SU-DHL-6 (cell line): Measurements from ENCODE around the gene EFHC2.

Experiments used
- H2AFZ ChIP-seq: fragments of 200-600 bp; sonication (generic); 2 replicates; pipeline ENCODE4 v1.6.1; 2014; ENCODE audit warnings: low read depth, mild to moderate bottlenecking, moderate library complexity, mixed read lengths, antibody characterized with exemption, low read length; ENCODE audit not compliant: severe bottlenecking
- H3F3A ChIP-seq: fragments of 200-600 bp; shearing (Covaris generic); 2 replicates; pipeline ENCODE4 v1.6.0; 2016; ENCODE audit warnings: antibody characterized with exemption, mild to moderate bottlenecking; ENCODE audit not compliant: insufficient read depth
- H3K27ac ChIP-seq: fragments of 200-600 bp; sonication (generic); 2 replicates; pipeline ENCODE4 v1.5.1; 2016; ENCODE audit warnings: low read depth, mild to moderate bottlenecking, low read length, moderate library complexity, mixed read lengths
- H3K27me3 ChIP-seq: fragments of 200-600 bp; sonication (generic), shearing (Covaris generic); 2 replicates; pipeline ENCODE4 v1.6.0; 2014; ENCODE audit warnings: mild to moderate bottlenecking, low read length
- H3K36me3 ChIP-seq: fragments of 200-600 bp; sonication (generic); 2 replicates; pipeline ENCODE4 v1.6.1; 2014; ENCODE audit warnings: mild to moderate bottlenecking, low read length, mixed read lengths
- H3K4me2 ChIP-seq: fragments of 300-600, 200-600 bp; shearing (Covaris generic), sonication (generic); 2 replicates; pipeline ENCODE4 v1.6.0; 2014; ENCODE audit warnings: low read length, low read depth, mild to moderate bottlenecking; ENCODE audit not compliant: poor library complexity, severe bottlenecking
- H3K4me3 ChIP-seq: fragments of 200-600 bp; sonication (generic); 2 replicates; pipeline ENCODE4 v1.5.1; 2014; ENCODE audit warnings: antibody characterized with exemption, low read length, mild to moderate bottlenecking, mixed read lengths; ENCODE audit not compliant: insufficient read depth, poor library complexity, severe bottlenecking
- H3K79me2 ChIP-seq: fragments of 200-600 bp; sonication (generic); 2 replicates; pipeline ENCODE4 v1.6.1; 2014; ENCODE audit warnings: mild to moderate bottlenecking, low read length, moderate library complexity; ENCODE audit not compliant: insufficient read depth
- H3K9ac ChIP-seq: fragments of 200-600 bp; sonication (generic); 2 replicates; pipeline ENCODE4 v1.7.0; 2014; ENCODE audit warnings: mild to moderate bottlenecking, low read length
- H3K9me2 ChIP-seq: fragments of 200-600 bp; sonication (generic); replicated peaks from 2 replicates; pipeline ENCODE4 v1.6.1; 2014; ENCODE audit warnings: low read length; ENCODE audit not compliant: insufficient read depth
- H3K9me3 ChIP-seq: fragments of 200-600 bp; sonication (generic); 2 replicates; pipeline ENCODE4 v1.6.1; 2014; ENCODE audit warnings: low read length, mixed read lengths; ENCODE audit not compliant: insufficient read depth
- H4K20me1 ChIP-seq: fragments of 200-600 bp; sonication (generic); 2 replicates; pipeline ENCODE4 v1.6.1; 2014; ENCODE audit warnings: low read depth, mild to moderate bottlenecking, antibody characterized with exemption, low read length, moderate library complexity, mixed read lengths
- EZH2phosphoT487 ChIP-seq: fragments of 200-600 bp; sonication (generic), shearing (Covaris generic); conservative IDR thresholded peaks from 2 replicates; pipeline ENCODE4 v1.6.1; 2018; ENCODE audit warnings: mild to moderate bottlenecking, antibody characterized with exemption, low read length, moderate library complexity, mixed read lengths
- TF ChIP-seq, protein P1 (sequence below): fragments of 200-600 bp; sonication (generic); IDR thresholded peaks from one replicate; pipeline ENCODE4 v1.5.1; 2017; ENCODE audit warnings: antibody characterized with exemption, mild to moderate bottlenecking, low read length, moderate library complexity; ENCODE audit not compliant: insufficient read depth, poor library complexity, severe bottlenecking

Gene EFHC2

DNA sequence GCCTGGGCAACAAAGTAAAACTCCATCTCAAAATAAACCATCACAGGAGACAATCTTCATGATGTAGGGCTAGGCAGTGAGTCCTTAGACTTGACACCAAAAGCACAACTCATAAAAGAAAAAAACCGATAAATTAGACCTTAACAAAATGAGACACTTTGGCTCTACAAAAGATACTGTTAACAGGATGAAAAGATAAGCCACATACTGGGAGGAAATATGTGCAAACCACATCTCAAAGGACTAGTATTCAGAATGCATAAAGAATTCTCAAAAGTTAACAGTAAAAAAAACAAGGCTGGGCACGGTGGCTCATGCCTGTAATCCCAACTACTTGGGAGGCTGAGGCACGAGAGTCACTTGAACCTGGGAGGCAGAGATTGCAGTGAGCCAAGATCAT, 13.2 kb downstream of the EFHC2 start:
- Histone ChIP-seq H2AFZ (no peak overlapping the region), H3K4me2 (no peak overlapping the region), H3K27ac (no peak overlapping the region), H4K20me1 (no peaks in the 10 kb centered on the region), H3K27me3 (no peaks in the 10 kb centered on the region), H3K9ac (no peak overlapping the region), H3K4me3 (no peak overlapping the region), H3K36me3 (no peaks in the 10 kb centered on the region), H3K9me2 (no peaks in the 10 kb centered on the region), H3F3A (no peaks in the 10 kb centered on the region), H3K79me2 (no peaks in the 10 kb centered on the region), H3K9me3 (no peaks in the 10 kb centered on the region)
- TF ChIP-seq EZH2phosphoT487: no peak
- TF ChIP-seq, protein P1, sequence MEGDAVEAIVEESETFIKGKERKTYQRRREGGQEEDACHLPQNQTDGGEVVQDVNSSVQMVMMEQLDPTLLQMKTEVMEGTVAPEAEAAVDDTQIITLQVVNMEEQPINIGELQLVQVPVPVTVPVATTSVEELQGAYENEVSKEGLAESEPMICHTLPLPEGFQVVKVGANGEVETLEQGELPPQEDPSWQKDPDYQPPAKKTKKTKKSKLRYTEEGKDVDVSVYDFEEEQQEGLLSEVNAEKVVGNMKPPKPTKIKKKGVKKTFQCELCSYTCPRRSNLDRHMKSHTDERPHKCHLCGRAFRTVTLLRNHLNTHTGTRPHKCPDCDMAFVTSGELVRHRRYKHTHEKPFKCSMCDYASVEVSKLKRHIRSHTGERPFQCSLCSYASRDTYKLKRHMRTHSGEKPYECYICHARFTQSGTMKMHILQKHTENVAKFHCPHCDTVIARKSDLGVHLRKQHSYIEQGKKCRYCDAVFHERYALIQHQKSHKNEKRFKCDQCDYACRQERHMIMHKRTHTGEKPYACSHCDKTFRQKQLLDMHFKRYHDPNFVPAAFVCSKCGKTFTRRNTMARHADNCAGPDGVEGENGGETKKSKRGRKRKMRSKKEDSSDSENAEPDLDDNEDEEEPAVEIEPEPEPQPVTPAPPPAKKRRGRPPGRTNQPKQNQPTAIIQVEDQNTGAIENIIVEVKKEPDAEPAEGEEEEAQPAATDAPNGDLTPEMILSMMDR: no peak

- H3K79me2 ChIP-seq: no peaks in the 10 kb centered on the region
- no peak overlapping the region for H3K4me2 ChIP-seq
- H3K36me3 ChIP-seq: no peaks in the 10 kb centered on the region
- TF ChIP-seq EZH2phosphoT487: no peak
- TF ChIP-seq, protein P1: no peak
- H3K9me3 ChIP-seq: no peaks in the 10 kb centered on the region
- no peaks in the 10 kb centered on the region for H4K20me1 ChIP-seq
- H3K4me3 ChIP-seq: no peak overlapping the region
- H3F3A ChIP-seq: no peaks in the 10 kb centered on the region
- H3K27me3 ChIP-seq: no peaks in the 10 kb centered on the region
- H2AFZ ChIP-seq: no peak overlapping the region
- H3K27ac ChIP-seq: no peak overlapping the region
- no peaks in the 10 kb centered on the region for H3K9me2 ChIP-seq
- no peak overlapping the region for H3K9ac ChIP-seq
Observed at GRCh38 chrX:44319550-44319949, 23.9 kb downstream of the EFHC2 start.

- no peaks in the 10 kb centered on the region for H4K20me1 ChIP-seq
- H3K27ac ChIP-seq: no peak overlapping the region
- no peak overlapping the region for H3K9ac ChIP-seq
- no peaks in the 10 kb centered on the region for H3K9me3 ChIP-seq
- no peak for TF ChIP-seq EZH2phosphoT487
- TF ChIP-seq, protein P1: no peak
- H3K4me2 ChIP-seq: no peak overlapping the region
- no peaks in the 10 kb centered on the region for H3K9me2 ChIP-seq
- H3K36me3 ChIP-seq: no peaks in the 10 kb centered on the region
- H2AFZ ChIP-seq: no peak overlapping the region
- H3K27me3 ChIP-seq: no peaks in the 10 kb centered on the region
- H3K4me3 ChIP-seq: no peak overlapping the region
- no peaks in the 10 kb centered on the region for H3K79me2 ChIP-seq
- H3F3A ChIP-seq: no peaks in the 10 kb centered on the region
Observed at GRCh38 chrX:44317181-44317580, 26.3 kb downstream of the EFHC2 start.

GRCh38 chrX:44314808-44315207, 28.7 kb downstream of the EFHC2 start:
- Histone ChIP-seq H3K9ac (no peak overlapping the region), H3K27ac (no peak overlapping the region), H3K9me3 (no peaks in the 10 kb centered on the region), H3K36me3 (no peaks in the 10 kb centered on the region), H3K4me2 (no peak overlapping the region), H2AFZ (no peak overlapping the region), H3K9me2 (no peaks in the 10 kb centered on the region), H4K20me1 (no peaks in the 10 kb centered on the region), H3K4me3 (no peak overlapping the region), H3K27me3 (no peaks in the 10 kb centered on the region), H3F3A (no peaks in the 10 kb centered on the region), H3K79me2 (no peaks in the 10 kb centered on the region)
- TF ChIP-seq, protein P1: no peak
- TF ChIP-seq EZH2phosphoT487: no peak
